Peyer's patch (tissue), 4 donors: ENCODE measurements around the gene PGGT1B.

Source experiments
- CTCF ChIP-seq, 6 experiments: fragments of 450-650 bp in 4 of 6; fragments of 200-600 bp in 2 of 6; sonication (generic) in 1 of 6; IDR thresholded peaks; one replicate each; pipeline ENCODE4 v1.5.1; 2017 to 2019; ENCODE audit warnings: antibody characterized with exemption in 6 of 6, mild to moderate bottlenecking in 3 of 6, moderate library complexity in 1 of 6
- POLR2A ChIP-seq, 2 donors: fragments of 450-650 bp; IDR thresholded peaks; one replicate each; pipeline ENCODE4 v1.5.1; 2017; ENCODE audit warnings: antibody characterized with exemption in 2 of 2, mild to moderate bottlenecking in 2 of 2, moderate library complexity in 2 of 2

- no peak for TF ChIP-seq CTCF (IDR thresholded peaks at IDR 0.05)
- TF ChIP-seq POLR2A (IDR thresholded peaks at IDR 0.05), result no peak
Measured at GRCh38 chr5:115243412-115243811, 19.3 kb downstream of the PGGT1B start.
